HCT116 (cell line): ENCODE measurements around the gene EGFR.

Experiments used
- CEBPB ChIP-seq: IDR thresholded peaks from 2 replicates; pipeline ENCODE4 v1.6.1; 2012; ENCODE audit warnings: low read depth
- CTCF ChIP-seq, 3 experiments: fragments of 200-600 bp in 1 of 3; sonication (generic) in 1 of 3; IDR thresholded peaks in 2 of 3; conservative IDR thresholded peaks in 1 of 3; 2 replicates each; pipeline ENCODE4 v1.5.1; 2012 to 2017; ENCODE audit warnings: low read depth in 2 of 3, low read length in 2 of 3, antibody characterized with exemption in 1 of 3, borderline replicate concordance in 1 of 3, control low read depth in 1 of 3, mild to moderate bottlenecking in 1 of 3, mixed read lengths in 1 of 3, mixed run types in 1 of 3, moderate library complexity in 1 of 3; ENCODE audit not compliant: insufficient read depth in 1 of 3
- EGR1 ChIP-seq: IDR thresholded peaks from 2 replicates; pipeline ENCODE4 v1.6.1; 2012; ENCODE audit warnings: low read depth
- EZH2 ChIP-seq: fragments of 200-600 bp; sonication (generic); IDR thresholded peaks from 2 replicates; pipeline ENCODE4 v1.6.1; 2017; ENCODE audit warnings: antibody characterized with exemption, mixed run types
- EZH2phosphoT487 ChIP-seq: fragments of 200-600 bp; IDR thresholded peaks from 2 replicates; pipeline ENCODE4 v1.6.1; 2018; ENCODE audit warnings: antibody characterized with exemption, borderline replicate concordance
- MAX ChIP-seq: IDR thresholded peaks from 2 replicates; pipeline ENCODE4 v1.6.1; 2012
- POLR2A ChIP-seq: IDR thresholded peaks from 2 replicates; pipeline ENCODE4 v1.7.0; 2011; ENCODE audit warnings: borderline replicate concordance; ENCODE audit not compliant: insufficient read depth, insufficient read length; ENCODE audit errors: extremely low read depth
- POLR2AphosphoS5 ChIP-seq: IDR thresholded peaks from 2 replicates; pipeline ENCODE4 v1.6.1; 2011; ENCODE audit warnings: mild to moderate bottlenecking, low read depth, low read length, moderate library complexity
- RAD21 ChIP-seq: IDR thresholded peaks from 2 replicates; pipeline ENCODE4 v1.6.1; 2012; ENCODE audit warnings: low read depth, mild to moderate bottlenecking
- SIN3A ChIP-seq: IDR thresholded peaks from 2 replicates; pipeline ENCODE4 v1.6.1; 2012; ENCODE audit warnings: low read depth
- SP1 ChIP-seq: IDR thresholded peaks from 2 replicates; pipeline ENCODE4 v1.6.1; 2012; ENCODE audit warnings: low read depth
- TCF7L2 ChIP-seq: IDR thresholded peaks from 2 replicates; pipeline ENCODE4 v1.7.0; 2011; ENCODE audit warnings: borderline replicate concordance, inconsistent platforms; ENCODE audit not compliant: insufficient read depth, insufficient read length; ENCODE audit errors: extremely low read depth
- YY1 ChIP-seq: IDR thresholded peaks from 2 replicates; pipeline ENCODE4 v1.6.1; 2011; ENCODE audit warnings: low read length, low read depth, moderate library complexity, mild to moderate bottlenecking; ENCODE audit not compliant: insufficient replicate concordance; ENCODE audit errors: extremely low read depth
- ZNF274 ChIP-seq: fragments of 200-500 bp; sonication (Bioruptor generic); IDR thresholded peaks from 2 replicates; pipeline ENCODE4 v1.6.1; 2014; ENCODE audit warnings: mild to moderate bottlenecking, low read depth, low read length, inconsistent platforms

GRCh38 chr7:55069271-55069792 is 50.5 kb downstream of the EGFR start:
- TF ChIP-seq POLR2A (no peak), SP1 (no peak), CEBPB (no peak), SIN3A (no peak), POLR2AphosphoS5 (no peak), RAD21 (no peak), CTCF (IDR thresholded peaks at IDR 0.05 in 2 of 3, conservative IDR thresholded peaks at IDR 0.05 in 1 of 3; ENCODE audit: borderline replicate concordance in 1 of 3, insufficient read depth in 1 of 3, low read depth in 2 of 3, low read length in 2 of 3) (no peak), MAX (no peak), EZH2phosphoT487 (no peak), EGR1 (no peak), TCF7L2 (no peak), EZH2 (no peak), ZNF274 (no peak), YY1 (no peak)
